Neutrophil (primary cell): Measurements from ENCODE around the gene ANK3.

Experiments
- H3K27ac ChIP-seq: fragments of 200-600 bp; sonication (generic); 2 replicates; pipeline ENCODE4 v1.5.1; 2016; ENCODE audit warnings: mild to moderate bottlenecking, moderate library complexity
- H3K27me3 ChIP-seq: fragments of 200-600 bp; sonication (generic); 2 replicates; pipeline ENCODE4 v1.6.0; 2016; ENCODE audit warnings: mild to moderate bottlenecking
- H3K36me3 ChIP-seq: fragments of 200-600 bp; sonication (generic); 2 replicates; pipeline ENCODE4 v1.5.1; 2017
- H3K4me1 ChIP-seq, 2 experiments: fragments of 200-600 bp in 1 of 2; sonication (generic) in 1 of 2; 1 replicate in 1 of 2; 2 replicates in 1 of 2; pipeline versions ENCODE4 v1.5.1 to v1.6.1; 2013 to 2016; ENCODE audit warnings: low read depth in 1 of 2, low read length in 1 of 2, mild to moderate bottlenecking in 1 of 2, moderate library complexity in 1 of 2; ENCODE audit not compliant: control insufficient read depth in 1 of 2, insufficient read depth in 1 of 2
- H3K4me3 ChIP-seq, 2 experiments: fragments of 200-600 bp in 1 of 2; sonication (generic) in 1 of 2; 1 replicate in 1 of 2; 2 replicates in 1 of 2; pipeline ENCODE4 v1.5.1; 2013 to 2016; ENCODE audit warnings: low read depth in 1 of 2, low read length in 1 of 2, mild to moderate bottlenecking in 1 of 2, moderate library complexity in 1 of 2
- H3K9me3 ChIP-seq: fragments of 200-600 bp; sonication (generic); 2 replicates; pipeline ENCODE4 v1.5.1; 2016
- CTCF ChIP-seq: fragments of 200-600 bp; sonication (generic); IDR thresholded peaks from 2 replicates; pipeline ENCODE4 v1.5.1; 2016; ENCODE audit warnings: antibody characterized with exemption

ANK3 gene

GRCh38 chr10:60395711-60396110, 6.0 kb upstream of the ANK3 start:
- Histone ChIP-seq H3K9me3 (no peaks in the 10 kb centered on the region), H3K4me3 (no peak overlapping the region), H3K36me3 (no peaks in the 10 kb centered on the region), H3K27ac (no peak overlapping the region), H3K27me3 (no peaks in the 10 kb centered on the region), H3K4me1 (no peaks in the 10 kb centered on the region)
- TF ChIP-seq CTCF, result no peak

- Histone ChIP-seq H3K4me1 (no peaks in the 10 kb centered on the region), H3K9me3 (no peaks in the 10 kb centered on the region), H3K36me3 (no peaks in the 10 kb centered on the region), H3K27ac (no peak overlapping the region), H3K27me3 (no peaks in the 10 kb centered on the region), H3K4me3 (no peak overlapping the region)
- no peak for TF ChIP-seq CTCF
Observed at GRCh38 chr10:60394446-60394845, 4.8 kb upstream of the ANK3 start.

GRCh38 chr10:60390224-60390626, 550 bp upstream of the ANK3 start:
- Histone ChIP-seq H3K9me3 (no peaks in the 10 kb centered on the region), H3K4me1 (no peaks in the 10 kb centered on the region), H3K27ac (no peak overlapping the region), H3K4me3 (no peak overlapping the region), H3K27me3 (no peaks in the 10 kb centered on the region), H3K36me3 (no peaks in the 10 kb centered on the region)
- TF ChIP-seq CTCF, result no peak

- Histone ChIP-seq H3K36me3 (no peaks in the 10 kb centered on the region), H3K4me1 (no peaks in the 10 kb centered on the region), H3K4me3 (no peak overlapping the region), H3K27ac (no peak overlapping the region), H3K9me3 (no peaks in the 10 kb centered on the region), H3K27me3 (no peaks in the 10 kb centered on the region)
- TF ChIP-seq CTCF, result no peak
Observed at GRCh38 chr10:60388709-60389301, 870 bp downstream of the ANK3 start.

GRCh38 chr10:60388116-60388625, 1.5 kb downstream of the ANK3 start:
- H3K27ac ChIP-seq, result no peak overlapping the region
- H3K27me3 ChIP-seq, result no peaks in the 10 kb centered on the region
- H3K4me1 ChIP-seq, result no peaks in the 10 kb centered on the region
- H3K36me3 ChIP-seq, result no peaks in the 10 kb centered on the region
- no peaks in the 10 kb centered on the region for H3K9me3 ChIP-seq
- no peak for TF ChIP-seq CTCF
- no peak overlapping the region for H3K4me3 ChIP-seq
